Heart left ventricle (tissue), 16 donors: ENCODE measurements around the gene NR1D1. TPM values are rescaled to one million over a fixed set of nuclear protein-coding genes. Genes with fewer than 3 reads are reported as not detected.

Experiments
- ATAC-seq, 4 donors: fragments of 200-7000 bp; cut with Tn5 transposase; one replicate each; pipeline ENCODE4 v1.9.1; 2020 to 2022; ENCODE audit warnings: moderate library complexity in 4 of 4, mild to moderate bottlenecking in 3 of 4, moderate number of reproducible peaks in 1 of 4
- DNase-seq, 5 donors: peaks; one replicate each; pipeline ENCODE4 v3.0.0-alpha.2; 2020
- H3K27ac ChIP-seq, 12 donors: fragments of 200-600 bp; sonication (generic) in 4 of 12; one replicate each; pipeline versions ENCODE4 v1.5.0 to v1.8.0; 2016 to 2022; ENCODE audit warnings: mild to moderate bottlenecking in 2 of 12
- H3K27me3 ChIP-seq, 9 donors: fragments of 200-600 bp; sonication (generic) in 2 of 9; one replicate each; pipeline versions ENCODE4 v1.5.1 to v1.8.0; 2016 to 2022; ENCODE audit warnings: mild to moderate bottlenecking in 3 of 9
- H3K36me3 ChIP-seq, 9 donors: fragments of 200-600 bp; sonication (generic) in 2 of 9; one replicate each; pipeline versions ENCODE4 v1.5.0 to v1.8.0; 2018 to 2022; ENCODE audit warnings: mild to moderate bottlenecking in 2 of 9
- H3K4me1 ChIP-seq, 12 donors: fragments of 200-600 bp; sonication (generic) in 4 of 12; one replicate each; pipeline versions ENCODE4 v1.5.0 to v1.8.0; 2016 to 2022; ENCODE audit warnings: mild to moderate bottlenecking in 3 of 12
- H3K4me3 ChIP-seq, 12 donors: fragments of 200-600 bp; sonication (generic) in 4 of 12; one replicate each; pipeline versions ENCODE4 v1.5.0 to v1.8.0; 2017 to 2022; ENCODE audit warnings: mild to moderate bottlenecking in 9 of 12, moderate library complexity in 4 of 12
- H3K9me3 ChIP-seq, 12 donors: fragments of 200-600 bp; sonication (generic) in 4 of 12; one replicate each; pipeline versions ENCODE4 v1.5.0 to v1.8.0; 2016 to 2022; ENCODE audit warnings: mild to moderate bottlenecking in 1 of 12
- POLR2A ChIP-seq, 2 donors: fragments of 450-650 bp; IDR thresholded peaks; one replicate each; pipeline ENCODE4 v1.6.1; 2017; ENCODE audit warnings: antibody characterized with exemption in 2 of 2, mild to moderate bottlenecking in 2 of 2, moderate library complexity in 2 of 2
- WGBS, 4 donors: extraction: QIAGEN DNeasy Blood & Tissue Kit in 2 of 4; methylation state at CpG; one replicate each; pipeline versions ENCODE4 v1.1.5 to v1.1.7; 2013 to 2018; 5-methylcytosine and 5-hydroxymethylcytosine counted together
- intact Hi-C, 10 donors: fragments of 100-400 bp; cut with DNase I; formaldehyde crosslinking; loops; one replicate each; pipeline versions ENCODE4 v1.11.1 to v1.14.2; 2022
- polyA plus RNA-seq, 2 donors: library from polyadenylated mRNA; stranded (reverse); fragments of 200-250 nt; gene quantifications; one replicate each; pipeline ENCODE4 v1.2.3, GENCODE V29; 2013
- total RNA-seq, 9 donors: library from RNA; depleted of rRNA in 2 of 9; stranded (reverse); fragments of >200 nt in 2 of 9; fragmentation: NEBNext Ultra II Directional in 3 of 9; extraction: Animal tissue kit (Norgen Biotek cat#: 25700) in 3 of 9; gene quantifications; one replicate each; pipeline versions ENCODE4 v1.1.0 to v1.2.4, GENCODE V29; 2016 to 2023
- TF ChIP-seq, protein P1 (sequence below), 12 donors: fragments of 200-600 bp; sonication (generic) in 4 of 12; IDR thresholded peaks; one replicate each; pipeline versions ENCODE4 v1.5.0 to v1.8.0; 2018 to 2022; ENCODE audit warnings: antibody characterized with exemption in 12 of 12, mild to moderate bottlenecking in 5 of 12
- donor health status: ischemic (EF 13 %, LVEDD 7.1; RV severe dilation, severe dysfunction).
- donor health status: healthy with polysubstance abuse.
- donor health status: DM: no; HTN: yes; CAD: no.
- donor health status: DM: no; HTN: no; CAD: no.
- donor health status: ischemic (EF 25% LVEDD 6.9; RV normal size, moderate dysfunction).
- donor health status: ischemic (EF 25% LVEDD 5.7; RV mildly dilated, moderate dysfunction).
- donor health status: healthy.
- donor health status: DM: yes; HTN: yes; CAD: no.
- donor health status: ischemic (EF 35%, LVEDD 5.7; RV mildly dilated, moderate dysfunction).
- donor health status: nonischemic (EF 11% LVEDD 7.7; RV severe dilation, severe dysfunction).
- donor health status: DM: yes; HTN: yes; CAD: no.
- donor health status: PGD.
- donor health status: ischemic (EF 29% LVEDD 5.4; RV normal size, mild dysfunction).
- donor health status: nonischemic (EF 23%, LVEDD 6.1; RV moderate dilation, normal function).

The NR1D1 gene
- total and polyA plus RNA-seq, 11 donors = 5.8 to 36.1 (median 20.2) TPM

DNA sequence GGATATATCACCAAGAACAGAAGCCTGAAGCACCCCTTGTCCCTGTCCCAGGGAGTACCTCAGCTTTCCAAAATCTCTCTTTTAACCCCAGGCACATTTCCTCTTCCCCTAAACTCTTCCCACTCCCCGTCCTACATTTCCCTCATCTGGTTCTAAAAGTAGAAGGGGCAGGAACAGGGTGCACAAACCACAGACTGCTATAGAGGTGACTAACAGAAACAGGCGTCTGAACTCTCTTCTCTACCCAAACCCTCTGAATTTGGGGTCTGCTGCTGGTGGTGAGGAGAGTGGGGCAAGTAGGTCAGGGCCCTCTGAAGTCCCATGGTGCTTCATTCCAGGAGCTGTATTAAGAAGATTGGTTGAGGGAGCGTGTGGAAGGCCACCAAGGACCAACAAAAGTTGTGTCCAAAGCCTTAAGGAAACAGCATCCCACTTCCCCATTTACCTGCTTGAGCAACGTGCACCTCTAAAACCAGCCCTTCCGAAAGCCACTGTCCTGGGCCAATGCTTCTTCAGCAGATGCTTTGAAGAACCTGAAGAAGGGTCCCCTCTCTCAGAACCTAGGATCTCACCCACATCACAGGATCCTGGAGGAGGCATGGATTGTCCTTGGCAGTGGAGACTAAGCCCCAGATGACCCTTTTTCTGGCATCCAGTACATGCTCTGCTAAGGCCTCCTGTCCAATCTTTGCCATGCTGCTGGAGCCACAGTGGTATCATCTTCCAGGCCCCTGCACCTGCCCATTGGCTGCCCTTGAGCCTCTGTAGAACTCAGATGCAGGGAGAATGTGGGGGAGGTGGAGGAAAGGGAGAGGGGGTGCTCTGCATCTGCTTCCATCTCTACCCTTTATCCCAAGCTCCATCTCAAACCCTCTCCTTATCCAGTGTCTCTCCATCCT, 5.7 kb upstream of the NR1D1 start:
- ATAC-seq = no peak
- intact Hi-C loops = no loop called here
- H3K4me3 ChIP-seq = peak overlapping the region in 5 of 12 donors; percentile 0 to 35 (median 18)
- no peaks in the 10 kb centered on the region for H3K9me3 ChIP-seq
- 82 to 91% (median 84%) methylated on average over 5 of the region's 5 CpGs for WGBS, 4 donors
- peak overlapping the region; percentile 46 to 100 (median 95) for H3K27ac ChIP-seq
- no peaks in the 10 kb centered on the region for H3K36me3 ChIP-seq
- DNase-seq = peak in 1 of 5 donors; percentile 17
- TF ChIP-seq, protein P1, sequence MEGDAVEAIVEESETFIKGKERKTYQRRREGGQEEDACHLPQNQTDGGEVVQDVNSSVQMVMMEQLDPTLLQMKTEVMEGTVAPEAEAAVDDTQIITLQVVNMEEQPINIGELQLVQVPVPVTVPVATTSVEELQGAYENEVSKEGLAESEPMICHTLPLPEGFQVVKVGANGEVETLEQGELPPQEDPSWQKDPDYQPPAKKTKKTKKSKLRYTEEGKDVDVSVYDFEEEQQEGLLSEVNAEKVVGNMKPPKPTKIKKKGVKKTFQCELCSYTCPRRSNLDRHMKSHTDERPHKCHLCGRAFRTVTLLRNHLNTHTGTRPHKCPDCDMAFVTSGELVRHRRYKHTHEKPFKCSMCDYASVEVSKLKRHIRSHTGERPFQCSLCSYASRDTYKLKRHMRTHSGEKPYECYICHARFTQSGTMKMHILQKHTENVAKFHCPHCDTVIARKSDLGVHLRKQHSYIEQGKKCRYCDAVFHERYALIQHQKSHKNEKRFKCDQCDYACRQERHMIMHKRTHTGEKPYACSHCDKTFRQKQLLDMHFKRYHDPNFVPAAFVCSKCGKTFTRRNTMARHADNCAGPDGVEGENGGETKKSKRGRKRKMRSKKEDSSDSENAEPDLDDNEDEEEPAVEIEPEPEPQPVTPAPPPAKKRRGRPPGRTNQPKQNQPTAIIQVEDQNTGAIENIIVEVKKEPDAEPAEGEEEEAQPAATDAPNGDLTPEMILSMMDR (IDR thresholded peaks at IDR 0.05) = no peak
- no peak for TF ChIP-seq POLR2A (IDR thresholded peaks at IDR 0.05)
- no peaks in the 10 kb centered on the region for H3K27me3 ChIP-seq
- H3K4me1 ChIP-seq = peaks cover 31 to 100% (median 94%) of the 10 kb centered on the region in 12 donors

DNA sequence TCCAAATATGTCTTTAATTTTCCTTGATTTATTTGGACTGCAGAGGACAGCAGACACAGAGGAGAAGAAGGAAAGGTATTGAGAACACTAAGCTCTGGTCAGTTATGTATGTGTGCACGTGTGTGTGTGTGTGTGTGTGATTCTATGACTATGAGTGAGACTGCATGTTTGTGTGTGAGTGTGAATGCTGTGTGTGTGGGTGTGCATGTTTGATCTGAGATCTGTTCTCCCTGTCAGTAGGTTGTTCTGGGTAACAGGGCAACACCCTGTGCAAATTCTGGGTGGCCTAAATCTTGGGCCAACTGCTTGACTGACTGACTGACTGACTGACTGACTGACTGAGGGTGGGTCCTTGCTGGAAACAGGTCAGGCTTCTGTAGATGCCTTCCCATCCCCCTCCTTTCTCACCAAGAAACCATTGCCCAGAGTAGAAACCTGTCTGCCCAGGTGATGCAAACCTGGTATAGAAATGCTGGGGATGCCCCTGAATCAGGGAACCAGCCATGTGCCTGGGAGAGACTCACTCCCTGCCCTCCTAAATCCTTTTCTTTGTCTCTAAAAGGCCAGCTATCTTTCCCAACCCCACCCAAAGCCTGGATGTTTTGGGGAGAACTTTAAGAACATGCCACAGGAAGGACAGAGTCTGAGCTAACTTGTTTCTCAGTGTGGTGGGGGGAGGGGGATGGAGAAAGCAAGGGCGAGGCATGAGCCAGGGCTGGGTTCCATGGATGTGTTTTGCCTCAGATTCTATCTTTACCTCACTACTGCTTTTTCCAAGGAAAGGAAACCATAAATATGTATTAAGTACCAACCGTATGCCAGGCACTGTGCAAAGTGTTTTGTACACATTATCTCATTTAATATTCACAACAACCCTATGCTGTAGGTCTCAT, 4.5 kb upstream of the NR1D1 start:
- Histone ChIP-seq H3K27ac (peak overlapping the region in 10 of 12 donors; percentile 42 to 100 (median 96)), H3K36me3 (no peaks in the 10 kb centered on the region), H3K27me3 (no peaks in the 10 kb centered on the region), H3K4me1 (peaks cover 20 to 97% (median 83%) of the 10 kb centered on the region in 12 donors), H3K9me3 (no peaks in the 10 kb centered on the region), H3K4me3 (no peak overlapping the region)
- intact Hi-C loops = no loop called here
- WGBS, 4 donors = 70 to 82% (median 80%) methylated on average over 3 of the region's 3 CpGs
- TF ChIP-seq POLR2A (IDR thresholded peaks at IDR 0.05) = no peak
- TF ChIP-seq, protein P1 (IDR thresholded peaks at IDR 0.05) = no peak
- DNase-seq (peak in 1 of 5 donors; percentile 6), ATAC-seq (no peak)

GRCh38 chr17:40103688-40104087, 3.3 kb upstream of the NR1D1 start:
- Histone ChIP-seq H3K4me3 (no peak overlapping the region), H3K27ac (peak overlapping the region in 11 of 12 donors; percentile 62 to 100 (median 93)), H3K9me3 (no peaks in the 10 kb centered on the region), H3K36me3 (peaks cover 0 to under 1% (median 0%) of the 10 kb centered on the region in 9 donors), H3K4me1 (peaks cover 12 to 92% (median 72%) of the 10 kb centered on the region in 12 donors), H3K27me3 (no peaks in the 10 kb centered on the region)
- intact Hi-C loops = no loop called here
- DNase-seq = no peak
- no peak for ATAC-seq
- 43 to 57% (median 51%) methylated on average over 2 of the region's 2 CpGs for WGBS, 4 donors
- TF ChIP-seq, protein P1 (IDR thresholded peaks at IDR 0.05) = no peak
- no peak for TF ChIP-seq POLR2A (IDR thresholded peaks at IDR 0.05)
